NCI-H128 (cell line): ENCODE measurements around the gene ALG9.

Source experiments
- DNase-seq: peaks from one replicate; lab custom pipeline; 2025; ENCODE audit not compliant: unreplicated experiment; lab: John Stamatoyannopoulos, UW

Gene ALG9

DNA sequence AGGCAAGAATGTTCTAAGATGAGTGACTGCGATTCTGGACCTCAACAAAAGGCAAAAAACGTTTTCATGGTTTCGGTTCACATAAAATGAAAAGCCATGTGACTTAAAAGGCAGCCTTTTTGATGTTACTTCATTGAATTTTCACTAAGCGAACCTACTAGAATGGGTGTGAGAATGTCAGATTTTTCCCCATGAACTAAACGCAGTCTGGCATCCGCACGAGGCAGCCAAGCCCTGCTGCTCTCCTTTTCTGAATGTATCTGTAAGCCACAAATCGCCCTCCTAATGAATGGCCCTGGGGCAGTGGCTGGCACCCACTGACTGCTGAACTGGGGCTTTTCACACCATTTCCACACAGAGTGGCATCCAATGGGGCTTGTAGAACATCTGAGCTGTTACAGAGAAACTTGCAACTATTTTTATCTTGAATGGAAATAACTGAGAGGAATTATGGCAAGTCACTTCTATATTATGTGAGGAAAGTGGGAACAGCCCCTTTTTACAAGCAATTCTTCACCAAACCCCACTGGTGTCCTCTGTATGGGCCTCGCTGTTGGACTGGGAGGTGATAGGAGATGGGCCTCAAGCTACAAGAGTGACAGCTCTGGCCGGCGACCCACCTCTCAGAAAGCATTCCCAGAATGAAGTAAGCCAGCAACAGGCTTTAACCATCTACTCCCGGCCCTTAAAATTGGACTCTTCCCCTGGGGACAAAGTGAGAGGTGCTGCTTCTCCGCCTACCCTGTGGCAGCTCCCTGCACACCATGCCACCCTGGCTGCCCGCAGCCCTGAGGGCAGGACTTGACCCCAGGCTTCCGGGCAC lies 134.5 kb downstream of the ALG9 start:
- no peak for DNase-seq
